ENCODE results near the gene HES3. TPM values are rescaled to one million over a fixed set of nuclear protein-coding genes. Genes with fewer than 3 reads are reported as not detected.
"Not testable (repeated sequence)": the region's sequence is repeated elsewhere in the genome, so short reads cannot be mapped to it uniquely, and the experiment has no call there.

The HES3 gene
- polyA plus RNA-seq, 1 experiment, result not detected

- DNase-seq (ENCODE audit: low read depth), result no peak
- ChIA-PET CTCF (interaction anchor here (1.2 to 1.6 kb wide), 3 partner anchors 23 to 34 kb away, joined by 3 to 5 read pairs (median 4); partner anchors contain the start of gene HES3), POLR2A (no interaction called here)
- Histone ChIP-seq H3K36me3 (ENCODE audit: control insufficient read depth, insufficient read depth, low read length) (peaks cover 13% of the 10 kb centered on the region), H3K27me3 (ENCODE audit: control insufficient read depth, insufficient read depth, low read length) (no peaks in the 10 kb centered on the region), H3K4me3 (ENCODE audit: low read depth, low read length) (no peak overlapping the region)
- TF ChIP-seq, protein P1, sequence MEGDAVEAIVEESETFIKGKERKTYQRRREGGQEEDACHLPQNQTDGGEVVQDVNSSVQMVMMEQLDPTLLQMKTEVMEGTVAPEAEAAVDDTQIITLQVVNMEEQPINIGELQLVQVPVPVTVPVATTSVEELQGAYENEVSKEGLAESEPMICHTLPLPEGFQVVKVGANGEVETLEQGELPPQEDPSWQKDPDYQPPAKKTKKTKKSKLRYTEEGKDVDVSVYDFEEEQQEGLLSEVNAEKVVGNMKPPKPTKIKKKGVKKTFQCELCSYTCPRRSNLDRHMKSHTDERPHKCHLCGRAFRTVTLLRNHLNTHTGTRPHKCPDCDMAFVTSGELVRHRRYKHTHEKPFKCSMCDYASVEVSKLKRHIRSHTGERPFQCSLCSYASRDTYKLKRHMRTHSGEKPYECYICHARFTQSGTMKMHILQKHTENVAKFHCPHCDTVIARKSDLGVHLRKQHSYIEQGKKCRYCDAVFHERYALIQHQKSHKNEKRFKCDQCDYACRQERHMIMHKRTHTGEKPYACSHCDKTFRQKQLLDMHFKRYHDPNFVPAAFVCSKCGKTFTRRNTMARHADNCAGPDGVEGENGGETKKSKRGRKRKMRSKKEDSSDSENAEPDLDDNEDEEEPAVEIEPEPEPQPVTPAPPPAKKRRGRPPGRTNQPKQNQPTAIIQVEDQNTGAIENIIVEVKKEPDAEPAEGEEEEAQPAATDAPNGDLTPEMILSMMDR (IDR thresholded peaks at IDR 0.05; ENCODE audit: insufficient read depth, low read depth, low read length), result no peak
These were observed 33.2 kb upstream of the HES3 start for GRCh38 chr1:6210591-6211355.

- DNase-seq (ENCODE audit: low read depth), result no peak
- H3K36me3 ChIP-seq (ENCODE audit: control insufficient read depth, insufficient read depth, low read length), result peaks cover 16% of the 10 kb centered on the region
- ChIA-PET POLR2A (no interaction called here), CTCF (no interaction called here)
- H3K27me3 ChIP-seq (ENCODE audit: control insufficient read depth, insufficient read depth, low read length), result no peaks in the 10 kb centered on the region
- H3K4me3 ChIP-seq (ENCODE audit: low read depth, low read length), result no peak overlapping the region
- TF ChIP-seq, protein P1 (IDR thresholded peaks at IDR 0.05; ENCODE audit: insufficient read depth, low read depth, low read length), result no peak
These were observed 32.2 kb upstream of the HES3 start for GRCh38 chr1:6211731-6212130.

DNA sequence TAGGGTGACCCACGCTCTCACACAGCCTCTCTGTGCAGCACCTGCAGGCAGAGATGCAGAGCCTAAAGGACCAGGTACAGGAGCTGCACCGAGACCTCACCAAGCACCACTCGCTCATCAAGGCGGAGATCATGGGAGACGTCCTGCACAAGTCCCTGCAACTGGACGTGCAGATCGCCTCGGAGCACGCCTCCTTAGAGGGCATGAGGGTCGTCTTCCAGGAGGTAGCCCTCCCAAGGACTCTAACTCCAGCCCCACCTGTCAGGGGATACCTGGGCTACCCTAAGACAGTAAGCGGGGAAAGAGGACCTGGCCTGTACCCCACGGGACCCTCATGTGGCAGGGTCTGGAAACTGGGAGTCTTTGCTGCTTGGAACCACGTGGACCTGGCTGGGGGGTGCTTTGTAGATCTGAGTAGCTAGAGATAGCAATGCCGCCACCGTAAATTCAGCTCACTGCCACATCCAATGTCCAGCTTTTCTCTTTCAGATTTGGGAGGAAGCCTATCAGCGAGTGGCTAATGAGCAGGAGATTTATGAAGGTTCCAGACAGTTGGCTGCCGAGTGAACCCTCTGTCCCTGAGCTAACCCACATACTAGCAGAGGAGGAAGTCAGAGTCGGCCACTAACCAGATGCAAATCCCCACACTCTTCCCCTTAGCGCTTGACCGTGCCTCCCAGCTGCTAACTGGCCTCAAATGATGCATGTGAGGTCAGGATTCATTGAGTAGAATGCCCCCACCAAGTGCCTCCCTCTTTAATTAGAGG lies 31.6 kb upstream of the HES3 start:
- H3K4me3 ChIP-seq (ENCODE audit: low read depth, low read length), result no peak overlapping the region
- H3K27me3 ChIP-seq (ENCODE audit: control insufficient read depth, insufficient read depth, low read length), result no peaks in the 10 kb centered on the region
- ChIA-PET POLR2A (no interaction called here), CTCF (no interaction called here)
- H3K36me3 ChIP-seq (ENCODE audit: control insufficient read depth, insufficient read depth, low read length), result peaks cover 16% of the 10 kb centered on the region
- DNase-seq (ENCODE audit: low read depth), result no peak
- TF ChIP-seq, protein P1 (IDR thresholded peaks at IDR 0.05; ENCODE audit: insufficient read depth, low read depth, low read length), result no peak

DNA sequence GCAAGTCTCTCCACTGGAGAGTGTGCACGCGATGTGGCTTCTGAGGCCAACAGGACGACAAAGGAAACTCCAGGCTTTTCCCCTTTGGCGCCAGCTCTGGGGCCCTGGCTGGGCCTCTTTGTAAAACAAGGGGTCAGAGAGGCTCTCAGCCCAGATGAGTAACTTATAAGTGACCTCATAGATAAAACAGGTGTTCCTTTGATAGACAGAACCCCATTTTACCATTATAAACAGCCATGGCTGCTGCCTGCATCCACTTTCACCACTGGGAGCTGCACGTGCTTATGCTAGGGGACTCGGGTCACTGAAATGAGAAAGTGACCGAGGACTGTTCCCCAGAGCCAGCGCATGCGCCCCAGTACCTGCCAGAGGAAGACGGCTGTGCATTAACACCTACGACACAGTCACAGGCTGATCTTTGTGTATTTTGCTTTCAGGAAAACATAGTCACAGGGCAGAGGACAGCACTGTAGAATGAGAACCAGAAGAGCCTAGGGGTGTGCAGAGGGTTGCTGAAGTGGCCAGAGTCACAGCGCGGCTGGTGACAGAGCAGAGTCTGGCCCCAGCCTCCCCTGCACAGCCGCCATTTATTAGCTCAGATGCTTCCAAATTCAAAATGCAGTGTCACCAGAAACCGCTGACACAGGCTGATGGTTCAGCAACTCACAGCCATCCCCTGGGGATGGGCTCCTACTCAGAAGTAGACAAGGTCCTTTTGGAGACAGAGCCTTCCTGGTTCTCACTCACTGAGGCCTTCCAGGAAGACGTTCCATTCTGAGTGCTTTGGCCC lies 25.4 kb upstream of the HES3 start:
- POLR2A ChIA-PET, result no interaction called here
- CTCF ChIA-PET, result interaction anchor here (1.4 to 2.7 kb wide), 2 partner anchors 10 to 12 kb away, joined by 4 to 9 read pairs; partner anchors contain the start of gene RNF207
- H3K27me3 ChIP-seq (ENCODE audit: control insufficient read depth, insufficient read depth, low read length), result no peaks in the 10 kb centered on the region
- no peak for DNase-seq (ENCODE audit: low read depth)
- H3K36me3 ChIP-seq (ENCODE audit: control insufficient read depth, insufficient read depth, low read length), result peaks cover 3% of the 10 kb centered on the region; the same call in 1 of the 2 replicates
- TF ChIP-seq, protein P1 (IDR thresholded peaks at IDR 0.05; ENCODE audit: insufficient read depth, low read depth, low read length), result no peak
- no peak overlapping the region for H3K4me3 ChIP-seq (ENCODE audit: low read depth, low read length)

DNA sequence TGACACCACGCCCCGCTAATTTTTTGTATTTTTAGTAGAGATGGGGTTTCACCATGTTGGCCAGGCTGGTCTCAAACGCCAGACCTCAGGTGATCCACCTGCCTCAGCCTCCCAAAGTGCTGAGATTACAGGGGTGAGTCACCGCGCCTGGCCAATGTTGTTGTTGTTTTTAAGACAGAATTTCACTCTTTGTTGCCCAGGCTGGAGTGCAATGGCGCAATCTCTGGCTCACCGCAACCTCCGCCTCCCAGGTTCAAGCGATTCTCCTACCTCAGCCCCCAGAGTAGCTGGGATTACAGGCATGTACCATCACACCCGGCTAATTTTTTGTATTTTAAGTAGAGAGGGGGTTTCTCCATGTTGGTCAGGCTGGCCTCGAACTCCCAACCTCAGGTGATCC lies 24.3 kb upstream of the HES3 start:
- DNase-seq (ENCODE audit: low read depth); H3K27me3 ChIP-seq (ENCODE audit: control insufficient read depth, insufficient read depth, low read length); POLR2A ChIA-PET; H3K4me3 ChIP-seq (ENCODE audit: low read depth, low read length); H3K36me3 ChIP-seq (ENCODE audit: control insufficient read depth, insufficient read depth, low read length): not testable (repeated sequence)
- CTCF ChIA-PET, result interaction anchor here (2.7 kb wide), 1 partner anchor 13 kb away, joined by 9 read pairs; the partner anchor contains the start of gene RNF207
